Suprapubic skin (tissue), 4 donors: ENCODE results near the gene HPCAL1. TPM values are rescaled to one million over a fixed set of nuclear protein-coding genes. Genes with fewer than 3 reads are reported as not detected.
"Not testable (repeated sequence)": the region's sequence is repeated elsewhere in the genome, so short reads cannot be mapped to it uniquely, and the experiment has no call there.

Experiments used
- DNase-seq, 2 donors: peaks; one replicate each; pipeline ENCODE4 v3.0.0-alpha.2; 2019; ENCODE audit warnings: low spot score in 2 of 2
- H3K27ac ChIP-seq: fragments of 200-600 bp; sonication (generic); one replicate; pipeline ENCODE4 v1.5.1; 2019
- H3K27me3 ChIP-seq: fragments of 200-600 bp; sonication (generic); one replicate; pipeline ENCODE4 v1.5.1; 2019
- H3K36me3 ChIP-seq: fragments of 200-600 bp; sonication (generic); one replicate; pipeline ENCODE4 v1.5.1; 2019
- H3K4me1 ChIP-seq: fragments of 200-600 bp; sonication (generic); one replicate; pipeline ENCODE4 v1.5.1; 2019
- H3K4me3 ChIP-seq: fragments of 200-600 bp; sonication (generic); one replicate; pipeline ENCODE4 v1.5.1; 2019; ENCODE audit warnings: mild to moderate bottlenecking
- H3K9me3 ChIP-seq: fragments of 200-600 bp; sonication (generic); one replicate; pipeline ENCODE4 v1.5.1; 2019
- CTCF ChIP-seq, 2 donors: fragments of 200-600 bp in 1 of 2; fragments of 450-650 bp in 1 of 2; sonication (generic) in 1 of 2; IDR thresholded peaks; one replicate each; pipeline ENCODE4 v1.5.1; 2016 to 2019; ENCODE audit warnings: antibody characterized with exemption in 2 of 2, mild to moderate bottlenecking in 1 of 2, moderate library complexity in 1 of 2
- EP300 ChIP-seq: sonication (generic); formaldehyde crosslinking; IDR thresholded peaks from one replicate; pipeline ENCODE4 v1.6.1; 2017; ENCODE audit warnings: antibody characterized with exemption
- POLR2A ChIP-seq, 2 donors: fragments of 450-650 bp; IDR thresholded peaks; one replicate each; pipeline ENCODE4 v1.6.1; 2017; ENCODE audit warnings: antibody characterized with exemption in 2 of 2, mild to moderate bottlenecking in 2 of 2, moderate library complexity in 2 of 2
- POLR2AphosphoS5 ChIP-seq, 3 donors: sonication (generic); formaldehyde crosslinking; IDR thresholded peaks; one replicate each; pipeline ENCODE4 v1.6.1; 2017; ENCODE audit warnings: antibody characterized with exemption in 3 of 3
- WGBS: methylation state at CpG from one replicate; pipeline ENCODE4 v1.1.5; 2018; 5-methylcytosine and 5-hydroxymethylcytosine counted together
- total RNA-seq, 4 donors: library from RNA; depleted of rRNA; stranded (reverse); fragments of >200 nt; gene quantifications; one replicate each; pipeline ENCODE4 v1.1.0, GENCODE V29; 2016

HPCAL1 gene
- total RNA-seq, 4 donors from 2014 or later = 27.7 to 40.7 (median 35.3) TPM

GRCh38 chr2:10292033-10292432 is 10.7 kb upstream of the HPCAL1 start:
- no peak for TF ChIP-seq EP300
- no peak for TF ChIP-seq CTCF (IDR thresholded peaks at IDR 0.05)
- TF ChIP-seq POLR2A (IDR thresholded peaks at IDR 0.05) = no peak
- TF ChIP-seq POLR2AphosphoS5 (IDR thresholded peaks at IDR 0.05) = no peak
- Histone ChIP-seq H3K4me3 (no peak overlapping the region), H3K36me3 (no peaks in the 10 kb centered on the region), H3K4me1 (no peaks in the 10 kb centered on the region), H3K27ac (no peak overlapping the region), H3K27me3 (no peaks in the 10 kb centered on the region), H3K9me3 (peaks cover 4% of the 10 kb centered on the region)
- 90% methylated on average over 4 of the region's 4 CpGs for WGBS
- DNase-seq = no peak

GRCh38 chr2:10293603-10294002 is 9.1 kb upstream of the HPCAL1 start:
- no peaks in the 10 kb centered on the region for H3K27me3 ChIP-seq
- DNase-seq = no peak
- TF ChIP-seq POLR2AphosphoS5 (IDR thresholded peaks at IDR 0.05) = no peak
- TF ChIP-seq POLR2A (IDR thresholded peaks at IDR 0.05) = no peak
- no peak for TF ChIP-seq CTCF (IDR thresholded peaks at IDR 0.05)
- TF ChIP-seq EP300 = no peak
- no peak overlapping the region for H3K4me3 ChIP-seq
- H3K27ac ChIP-seq = no peak overlapping the region
- peaks cover 4% of the 10 kb centered on the region for H3K9me3 ChIP-seq
- H3K4me1 ChIP-seq = no peaks in the 10 kb centered on the region
- H3K36me3 ChIP-seq = no peaks in the 10 kb centered on the region

GRCh38 chr2:10294077-10294476 is 8.6 kb upstream of the HPCAL1 start:
- Histone ChIP-seq H3K27ac (no peak overlapping the region), H3K27me3 (no peaks in the 10 kb centered on the region), H3K9me3 (peaks cover 4% of the 10 kb centered on the region), H3K36me3 (no peaks in the 10 kb centered on the region), H3K4me1 (no peaks in the 10 kb centered on the region), H3K4me3 (no peak overlapping the region)
- 100% methylated on average over 1 of the region's 1 CpG for whole genome bisulfite sequencing
- no peak for TF ChIP-seq CTCF (IDR thresholded peaks at IDR 0.05)
- TF ChIP-seq POLR2AphosphoS5 (IDR thresholded peaks at IDR 0.05) = no peak
- no peak for TF ChIP-seq EP300
- no peak for TF ChIP-seq POLR2A (IDR thresholded peaks at IDR 0.05)
- no peak for DNase-seq

- H3K9me3 ChIP-seq, H3K27me3 ChIP-seq, H3K4me1 ChIP-seq, H3K4me3 ChIP-seq, DNase-seq, H3K36me3 ChIP-seq, H3K27ac ChIP-seq: not testable (repeated sequence)
- WGBS = 95% methylated on average over 3 of the region's 4 CpGs
These were observed 7.1 kb upstream of the HPCAL1 start for GRCh38 chr2:10295649-10296048.

- no peak for DNase-seq
- TF ChIP-seq EP300 (no peak), CTCF (IDR thresholded peaks at IDR 0.05) (no peak), POLR2A (IDR thresholded peaks at IDR 0.05) (no peak), POLR2AphosphoS5 (IDR thresholded peaks at IDR 0.05) (no peak)
- WGBS = 92% methylated on average over 8 of the region's 8 CpGs
- no peaks in the 10 kb centered on the region for H3K4me1 ChIP-seq
- H3K4me3 ChIP-seq = no peak overlapping the region
- H3K27me3 ChIP-seq = no peaks in the 10 kb centered on the region
- no peaks in the 10 kb centered on the region for H3K36me3 ChIP-seq
- peaks cover 4% of the 10 kb centered on the region for H3K9me3 ChIP-seq
- no peak overlapping the region for H3K27ac ChIP-seq
These were observed 6.6 kb upstream of the HPCAL1 start for GRCh38 chr2:10296142-10296541.

- TF ChIP-seq POLR2AphosphoS5 (IDR thresholded peaks at IDR 0.05) (no peak), EP300 (no peak), CTCF (IDR thresholded peaks at IDR 0.05) (no peak), POLR2A (IDR thresholded peaks at IDR 0.05) (no peak)
- peaks cover 6% of the 10 kb centered on the region for H3K4me1 ChIP-seq
- no peaks in the 10 kb centered on the region for H3K36me3 ChIP-seq
- DNase-seq = no peak
- WGBS = 86% methylated on average over 16 of the region's 16 CpGs
- H3K27ac ChIP-seq = no peak overlapping the region
- H3K4me3 ChIP-seq = no peak overlapping the region
- no peaks in the 10 kb centered on the region for H3K27me3 ChIP-seq
- peaks cover 4% of the 10 kb centered on the region for H3K9me3 ChIP-seq
These were observed 5.4 kb upstream of the HPCAL1 start for GRCh38 chr2:10297191-10297830.
